HepG2 (cell line): Measurements from ENCODE around the gene MEGF11. TPM values are rescaled to one million over a fixed set of nuclear protein-coding genes. Genes with fewer than 3 reads are reported as not detected.

Experiments
- ATAC-seq: fragments of 200-7000 bp; cut with Tn5 transposase; 3 replicates; pipeline ENCODE4 v1.9.1; 2020; ENCODE audit warnings: mild to moderate bottlenecking, moderate library complexity
- BruUV-seq: library from RNA; stranded (reverse); fragments of 400-500 nt; replicated peaks from 2 replicates; lab custom pipeline; 2021; lab: Mats Ljungman, UMichigan
- CTCF ChIA-PET: fragments of 300-600 bp; formaldehyde crosslinking; extraction: SDS; loops from one replicate; lab custom pipeline; 2021; ENCODE audit warnings: low total read pairs, inconsistent platforms, low intra/inter-chr PET ratio; lab: Yijun Ruan, JAX
- POLR2A ChIA-PET: fragments of 350-600 bp; sonication (Branson Sonifier 250); formaldehyde crosslinking; loops from one replicate; lab custom pipeline; 2020; ENCODE audit warnings: antibody characterized with exemption, inconsistent platforms; lab: Yijun Ruan, JAX
- DNase-seq: peaks from one replicate; pipeline ENCODE4 v3.0.0-alpha.2; 2015; ENCODE audit warnings: low spot score
- FAIRE-seq: peaks from 3 replicates; lab custom pipeline; 2011; peaks lifted over from hg19 to GRCh38; lab: Jason Lieb, UNC
- H2AFZ ChIP-seq: one replicate; pipeline ENCODE4 v1.6.1; 2011; ENCODE audit warnings: low read length, inconsistent platforms
- H3K27ac ChIP-seq: fragments of 300-600 bp; 3 replicates; pipeline ENCODE4 v1.8.0; 2011; ENCODE audit warnings: mixed run types, mild to moderate bottlenecking, mixed read lengths, low read length, inconsistent platforms; ENCODE audit not compliant: insufficient read depth; ENCODE audit errors: extremely low read length
- H3K27me3 ChIP-seq, 2 experiments: fragments of 200-600 bp in 1 of 2; 2 replicates in 1 of 2; 3 replicates in 1 of 2; pipeline versions ENCODE4 v1.6.0 to v1.8.0; 2011; ENCODE audit warnings: low read length in 2 of 2, mild to moderate bottlenecking in 2 of 2, moderate library complexity in 2 of 2, inconsistent platforms in 1 of 2; ENCODE audit not compliant: insufficient read depth in 2 of 2, control insufficient read depth in 1 of 2
- H3K36me3 ChIP-seq, 2 experiments: fragments of 200-600 bp in 1 of 2; replicated peaks in 1 of 2; 2 replicates in 1 of 2; 3 replicates in 1 of 2; pipeline versions ENCODE4 v1.5.1 to v1.8.0; 2011; ENCODE audit warnings: low read length in 2 of 2, inconsistent platforms in 1 of 2; ENCODE audit not compliant: insufficient read depth in 2 of 2, control insufficient read depth in 1 of 2
- H3K4me1 ChIP-seq: 2 replicates; pipeline ENCODE4 v1.5.1; 2012; ENCODE audit warnings: low read length, inconsistent platforms; ENCODE audit not compliant: insufficient read depth
- H3K4me2 ChIP-seq: 2 replicates; pipeline ENCODE4 v1.6.0; 2011; ENCODE audit warnings: low read depth, low read length, inconsistent platforms
- H3K4me3 ChIP-seq, 3 experiments: fragments of 200-600 bp in 1 of 3; sonication (generic), shearing (Covaris generic) in 1 of 3; replicated peaks in 1 of 3; 2 replicates each; pipeline ENCODE4 v1.5.1; 2011 to 2016; ENCODE audit warnings: low read length in 3 of 3, inconsistent platforms in 2 of 3, low read depth in 2 of 3, mild to moderate bottlenecking in 2 of 3, control low read depth in 1 of 3, mixed read lengths in 1 of 3; ENCODE audit not compliant: insufficient read depth in 1 of 3
- H3K79me2 ChIP-seq: one replicate; pipeline ENCODE4 v1.6.1; 2011; ENCODE audit warnings: low read length, inconsistent platforms; ENCODE audit not compliant: insufficient read depth
- H3K9ac ChIP-seq: 2 replicates; pipeline ENCODE4 v1.6.0; 2011; ENCODE audit warnings: mild to moderate bottlenecking, low read depth, low read length, inconsistent platforms; ENCODE audit not compliant: insufficient read depth
- H3K9me3 ChIP-seq: 2 replicates; pipeline ENCODE4 v1.5.1; 2012; ENCODE audit warnings: mild to moderate bottlenecking, low read length
- H4K20me1 ChIP-seq: 2 replicates; pipeline ENCODE4 v1.6.0; 2011; ENCODE audit warnings: inconsistent platforms, mild to moderate bottlenecking, low read length, moderate library complexity; ENCODE audit not compliant: insufficient read depth
- ADNP ChIP-seq: sonication (generic); formaldehyde crosslinking; IDR thresholded peaks from 2 replicates; pipeline ENCODE4 v1.4.0; 2020; ENCODE audit warnings: missing genetic modification reagents
- DRAP1 ChIP-seq: IDR thresholded peaks from 2 replicates; pipeline ENCODE4 v1.6.1; 2016; ENCODE audit warnings: missing genetic modification reagents, missing compliant biosample characterization
- FOXK1 ChIP-seq: sonication (generic); formaldehyde crosslinking; IDR thresholded peaks from 2 replicates; pipeline ENCODE4 v1.4.0; 2020; ENCODE audit warnings: low read depth, missing genetic modification reagents, borderline replicate concordance
- GPN1 ChIP-seq: sonication (generic); formaldehyde crosslinking; IDR thresholded peaks from 2 replicates; pipeline ENCODE4 v1.5.1; 2020; ENCODE audit warnings: missing genetic modification reagents, borderline replicate concordance
- POGZ ChIP-seq: sonication (generic); formaldehyde crosslinking; IDR thresholded peaks from 2 replicates; pipeline ENCODE4 v1.4.0; 2020; ENCODE audit warnings: mild to moderate bottlenecking, missing genetic modification reagents
- SP1 ChIP-seq, 2 experiments: fragments of 450-650 bp in 1 of 2; sonication (generic) in 1 of 2; formaldehyde crosslinking in 1 of 2; IDR thresholded peaks; 2 replicates each; pipeline versions ENCODE4 v1.4.0 to v1.6.1; 2016 to 2020; ENCODE audit warnings: missing genetic modification reagents in 1 of 2
- SRSF9 ChIP-seq: fragments of 200-400 bp; formaldehyde crosslinking; IDR thresholded peaks from 2 replicates; pipeline ENCODE4 v1.6.1; 2018; ENCODE audit warnings: borderline replicate concordance, mild to moderate bottlenecking, low read depth, low read length; ENCODE audit not compliant: insufficient read depth, poor library complexity, severe bottlenecking
- ZFP90 ChIP-seq: sonication (generic); formaldehyde crosslinking; IDR thresholded peaks from 2 replicates; pipeline ENCODE4 v1.8.0; 2022; ENCODE audit warnings: missing genetic modification reagents, mild to moderate bottlenecking, inconsistent platforms, borderline replicate concordance
- ZNF383 ChIP-seq: sonication (generic); formaldehyde crosslinking; IDR thresholded peaks from 2 replicates; pipeline ENCODE4 v1.4.0; 2020; ENCODE audit warnings: missing genetic modification reagents, mild to moderate bottlenecking, borderline replicate concordance
- ZNF513 ChIP-seq: sonication (generic); formaldehyde crosslinking; conservative IDR thresholded peaks from 2 replicates; pipeline ENCODE4 v1.5.0; 2020; ENCODE audit warnings: missing genetic modification reagents
- ZNF614 ChIP-seq: IDR thresholded peaks from 2 replicates; pipeline ENCODE4 v1.6.1; 2018; ENCODE audit warnings: missing biosample characterization, missing genetic modification reagents, inconsistent platforms, borderline replicate concordance
- ZNF687 ChIP-seq: sonication (generic); formaldehyde crosslinking; IDR thresholded peaks from 2 replicates; pipeline ENCODE4 v1.5.1; 2020; ENCODE audit warnings: mild to moderate bottlenecking, missing genetic modification reagents, moderate library complexity
- WGBS: methylation state at CpG from one replicate; pipeline ENCODE4 v1.1.6; 2017; ENCODE audit warnings: low lambda C conversion rate; 5-methylcytosine and 5-hydroxymethylcytosine counted together
- in situ Hi-C: cut with HindIII; loops from 2 replicates; pipeline ENCODE4 v1.10.0; 2017; ENCODE audit warnings: low pct_unique_long_range_greater_than_20kb; ENCODE audit not compliant: extremely low pct_ligation_motif_present
- intact Hi-C: fragments of 100-400 bp; cut with micrococcal nuclease; formaldehyde crosslinking; loops from one replicate; pipeline ENCODE4 v1.10.0; 2022; ENCODE audit not compliant: unreplicated experiment
- polyA plus RNA-seq, 8 experiments: library from polyadenylated mRNA; depleted of rRNA in 3 of 8; stranded (reverse) in 7 of 8; unstranded in 1 of 8; fragments of >200 nt; fragmentation: Illumina TruSeq in 4 of 8; extraction: Trizol in 4 of 8; gene quantifications; 2 replicates each; pipeline versions ENCODE4 v1.2.1 to v1.2.3, GENCODE V29; 2011 to 2016; ENCODE audit warnings: low read depth in 4 of 8, missing spikeins in 1 of 8, mixed read lengths in 1 of 8; ENCODE audit not compliant: insufficient read depth in 1 of 8
- total RNA-seq, 5 experiments: library from RNA; depleted of rRNA; stranded (reverse); fragments of >200 nt; fragmentation: Illumina TruSeq; extraction: Trizol; gene quantifications; 2 replicates each; pipeline ENCODE4 v1.2.3, GENCODE V29; 2016; ENCODE audit warnings: low read depth in 1 of 5
- TF ChIP-seq, protein P1 (sequence below): sonication (generic); formaldehyde crosslinking; IDR thresholded peaks from 2 replicates; pipeline ENCODE4 v1.4.0; 2020; ENCODE audit warnings: missing genetic modification reagents
- TF ChIP-seq, protein P2 (sequence below): IDR thresholded peaks from 2 replicates; pipeline ENCODE4 v1.6.1; 2018; ENCODE audit warnings: missing genetic modification reagents, mild to moderate bottlenecking, missing compliant biosample characterization

MEGF11 gene
- total and polyA plus RNA-seq, 2 of the 13 experiments (the other 11 are each of a cell fraction or from before 2014, with no cell fraction given): not detected

DNA sequence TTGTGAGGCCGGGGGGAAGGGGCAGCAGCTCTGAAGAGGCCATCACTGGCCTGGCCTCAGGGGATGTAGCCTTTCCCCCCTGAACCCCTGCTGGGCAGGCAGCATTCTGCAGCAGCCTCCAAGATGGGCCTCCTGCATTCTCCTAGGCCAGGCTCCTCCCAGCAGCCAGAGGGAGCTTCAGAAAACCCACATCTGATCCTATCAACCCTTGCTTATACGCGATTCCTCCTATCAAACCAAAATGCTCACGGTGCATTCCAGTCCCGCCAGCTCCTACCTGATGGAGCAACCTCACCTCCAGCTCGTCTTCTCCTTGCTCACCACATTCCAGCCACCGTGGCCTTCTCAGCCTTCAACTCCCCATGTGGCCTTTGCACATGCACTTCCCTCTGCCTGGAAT lies 85.7 kb downstream of the MEGF11 start:
- FAIRE-seq: no peak
- POLR2A ChIA-PET: no interaction called here
- ATAC-seq: peak; percentile 28; the same call in 1 of the 3 replicates
- Histone ChIP-seq H4K20me1 (no peaks in the 10 kb centered on the region), H3K27ac (no peak overlapping the region), H3K4me1 (no peaks in the 10 kb centered on the region), H3K4me2 (no peak overlapping the region), H2AFZ (no peak overlapping the region), H3K27me3 (peaks cover 3 to 32% of the 10 kb centered on the region in 2 experiments; a peak in 4 of 5 replicates), H3K9ac (no peak overlapping the region), H3K9me3 (no peaks in the 10 kb centered on the region), H3K4me3 (no peak overlapping the region), H3K36me3 (no peaks in the 10 kb centered on the region), H3K79me2 (no peaks in the 10 kb centered on the region)
- BruUV-seq: no TSS peak
- WGBS: 40% methylated on average over 6 of the region's 7 CpGs
- CTCF ChIA-PET: no interaction called here
- intact Hi-C loops (no loop called here), in situ Hi-C loops (no loop called here)
- DNase-seq: no peak
- TF ChIP-seq, protein P1, sequence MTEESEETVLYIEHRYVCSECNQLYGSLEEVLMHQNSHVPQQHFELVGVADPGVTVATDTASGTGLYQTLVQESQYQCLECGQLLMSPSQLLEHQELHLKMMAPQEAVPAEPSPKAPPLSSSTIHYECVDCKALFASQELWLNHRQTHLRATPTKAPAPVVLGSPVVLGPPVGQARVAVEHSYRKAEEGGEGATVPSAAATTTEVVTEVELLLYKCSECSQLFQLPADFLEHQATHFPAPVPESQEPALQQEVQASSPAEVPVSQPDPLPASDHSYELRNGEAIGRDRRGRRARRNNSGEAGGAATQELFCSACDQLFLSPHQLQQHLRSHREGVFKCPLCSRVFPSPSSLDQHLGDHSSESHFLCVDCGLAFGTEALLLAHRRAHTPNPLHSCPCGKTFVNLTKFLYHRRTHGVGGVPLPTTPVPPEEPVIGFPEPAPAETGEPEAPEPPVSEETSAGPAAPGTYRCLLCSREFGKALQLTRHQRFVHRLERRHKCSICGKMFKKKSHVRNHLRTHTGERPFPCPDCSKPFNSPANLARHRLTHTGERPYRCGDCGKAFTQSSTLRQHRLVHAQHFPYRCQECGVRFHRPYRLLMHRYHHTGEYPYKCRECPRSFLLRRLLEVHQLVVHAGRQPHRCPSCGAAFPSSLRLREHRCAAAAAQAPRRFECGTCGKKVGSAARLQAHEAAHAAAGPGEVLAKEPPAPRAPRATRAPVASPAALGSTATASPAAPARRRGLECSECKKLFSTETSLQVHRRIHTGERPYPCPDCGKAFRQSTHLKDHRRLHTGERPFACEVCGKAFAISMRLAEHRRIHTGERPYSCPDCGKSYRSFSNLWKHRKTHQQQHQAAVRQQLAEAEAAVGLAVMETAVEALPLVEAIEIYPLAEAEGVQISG: no peak
- no peak for TF ChIP-seq SP1 (IDR thresholded peaks at IDR 0.05)
- no peak for TF ChIP-seq SP1 (CRISPR knock-in tag; IDR thresholded peaks at IDR 0.05)
- TF ChIP-seq GPN1 (CRISPR knock-in tag): no peak
- TF ChIP-seq ZNF383 (CRISPR knock-in tag): no peak
- TF ChIP-seq ZNF614 (CRISPR knock-in tag): no peak
- no peak for TF ChIP-seq POGZ (CRISPR knock-in tag)
- TF ChIP-seq ADNP: no peak
- TF ChIP-seq ZNF687 (CRISPR knock-in tag): no peak
- no peak for TF ChIP-seq DRAP1 (CRISPR knock-in tag)
- TF ChIP-seq ZNF513 (CRISPR knock-in tag): no peak
- no peak for TF ChIP-seq ZFP90
- no peak for TF ChIP-seq SRSF9
- TF ChIP-seq, protein P2, sequence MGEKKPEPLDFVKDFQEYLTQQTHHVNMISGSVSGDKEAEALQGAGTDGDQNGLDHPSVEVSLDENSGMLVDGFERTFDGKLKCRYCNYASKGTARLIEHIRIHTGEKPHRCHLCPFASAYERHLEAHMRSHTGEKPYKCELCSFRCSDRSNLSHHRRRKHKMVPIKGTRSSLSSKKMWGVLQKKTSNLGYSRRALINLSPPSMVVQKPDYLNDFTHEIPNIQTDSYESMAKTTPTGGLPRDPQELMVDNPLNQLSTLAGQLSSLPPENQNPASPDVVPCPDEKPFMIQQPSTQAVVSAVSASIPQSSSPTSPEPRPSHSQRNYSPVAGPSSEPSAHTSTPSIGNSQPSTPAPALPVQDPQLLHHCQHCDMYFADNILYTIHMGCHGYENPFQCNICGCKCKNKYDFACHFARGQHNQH (CRISPR knock-in tag): no peak
- no peak for TF ChIP-seq FOXK1 (CRISPR knock-in tag)
